NT2/D1 (cell line): ENCODE results near the gene DRD4.

Source experiments
- SUZ12 ChIP-seq: IDR thresholded peaks from 2 replicates; pipeline ENCODE4 v1.6.1; 2011; ENCODE audit not compliant: insufficient read length, insufficient read depth; ENCODE audit errors: extremely low read depth
- YY1 ChIP-seq: IDR thresholded peaks from 2 replicates; pipeline ENCODE4 v1.6.1; 2011; ENCODE audit not compliant: insufficient read length, insufficient read depth
- ZNF274 ChIP-seq: IDR thresholded peaks from 2 replicates; pipeline ENCODE4 v1.6.1; 2011; ENCODE audit warnings: mild to moderate bottlenecking, low read depth, low read length

DNA sequence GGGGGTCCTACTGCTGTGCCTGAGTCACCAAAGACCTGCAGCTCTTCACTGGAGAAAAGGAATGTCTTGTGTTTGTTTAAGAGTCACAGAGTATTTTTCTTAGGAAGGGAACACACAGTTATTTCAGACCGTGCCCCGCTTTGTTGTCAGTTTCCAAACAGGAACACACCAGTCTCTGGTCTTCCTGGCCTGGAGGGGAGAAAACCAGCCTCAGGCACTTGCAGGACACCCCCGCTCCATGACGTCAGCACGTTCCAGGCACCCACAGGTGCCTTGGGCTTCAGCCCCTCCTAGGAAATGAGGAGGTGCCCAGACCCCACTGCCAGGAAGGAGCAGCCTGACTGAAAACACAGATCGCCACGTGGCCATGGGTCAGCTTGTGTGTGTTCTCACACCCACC, 52.6 kb downstream of the DRD4 start:
- TF ChIP-seq ZNF274 (no peak), SUZ12 (no peak), YY1 (no peak)
